ENCODE measurements around the gene NCAM1. TPM values are rescaled to one million over a fixed set of nuclear protein-coding genes. Genes with fewer than 3 reads are reported as not detected.

The NCAM1 gene
- total and polyA plus RNA-seq, 2 experiments from 2014 or later, result 0.76 to 1.6 TPM

- Mint-ChIP-seq H3K4me3 (no peak overlapping the region), H3K27me3 (ENCODE audit: insufficient read depth, low read depth, poor library complexity) (peaks cover 1% of the 10 kb centered on the region), H3K27ac (no peak overlapping the region), H3K9me3 (no peaks in the 10 kb centered on the region), H3K36me3 (ENCODE audit: low read depth) (no peaks in the 10 kb centered on the region), H3K4me1 (peaks cover 16% of the 10 kb centered on the region)
- H2AFZ ChIP-seq, result no peak overlapping the region
- H3K79me2 ChIP-seq (replicated peaks; ENCODE audit: insufficient read depth), result no peaks in the 10 kb centered on the region
- no peak for ATAC-seq
- H3K4me1 ChIP-seq (ENCODE audit: insufficient read depth), result 0 out of 2 replicates have a peak, but pooled peaks cover 5% of the 10 kb centered on the region
- H3K4me3 ChIP-seq, result no peak overlapping the region
- TF ChIP-seq EZH2phosphoT487 (IDR thresholded peaks at IDR 0.05; ENCODE audit: unreplicated experiment) (no peak), ZNF331 (CRISPR knock-in tag; IDR thresholded peaks at IDR 0.05; ENCODE audit: low read depth) (no peak), EZH2 (IDR thresholded peaks at IDR 0.05; ENCODE audit: low read depth, unreplicated experiment) (no peak), NANOG (IDR thresholded peaks at IDR 0.05; ENCODE audit: borderline replicate concordance) (no peak), JUNB (IDR thresholded peaks at IDR 0.05; ENCODE audit: unreplicated experiment) (no peak), REST (IDR thresholded peaks at IDR 0.05; ENCODE audit: unreplicated experiment) (no peak), ZNF462 (CRISPR knock-in tag; IDR thresholded peaks at IDR 0.05) (no peak), ZNF114 (CRISPR knock-in tag; IDR thresholded peaks at IDR 0.05) (no peak)
- H4K20me1 ChIP-seq (replicated peaks; ENCODE audit: insufficient read depth), result no peaks in the 10 kb centered on the region
- DNase-seq (ENCODE audit: low spot score), result no peak
- H3K4me2 ChIP-seq, result no peak overlapping the region
- no peaks in the 10 kb centered on the region for H3K27me3 ChIP-seq (ENCODE audit: insufficient read depth)
- no peaks in the 10 kb centered on the region for H3F3A ChIP-seq (replicated peaks; ENCODE audit: low read depth)
- no peaks in the 10 kb centered on the region for H3K9me2 ChIP-seq (ENCODE audit: insufficient read depth)
- H3K36me3 ChIP-seq (ENCODE audit: insufficient read depth), result no peaks in the 10 kb centered on the region
- no peak overlapping the region for H3K27ac ChIP-seq (ENCODE audit: low read depth)
These were observed 160.5 kb downstream of the NCAM1 start for GRCh38 chr11:113121746-113122145.
